SHP77 treated with DMSO at 0.1 percent for 48 hours (cell line): Measurements from ENCODE around the gene GLP1R.
"Not testable (repeated sequence)": the region's sequence is repeated elsewhere in the genome, so short reads cannot be mapped to it uniquely, and the experiment has no call there.

ENCODE experiments used
- DNase-seq: peaks from one replicate; lab custom pipeline; 2025; lab: John Stamatoyannopoulos, UW

GLP1R gene

DNA sequence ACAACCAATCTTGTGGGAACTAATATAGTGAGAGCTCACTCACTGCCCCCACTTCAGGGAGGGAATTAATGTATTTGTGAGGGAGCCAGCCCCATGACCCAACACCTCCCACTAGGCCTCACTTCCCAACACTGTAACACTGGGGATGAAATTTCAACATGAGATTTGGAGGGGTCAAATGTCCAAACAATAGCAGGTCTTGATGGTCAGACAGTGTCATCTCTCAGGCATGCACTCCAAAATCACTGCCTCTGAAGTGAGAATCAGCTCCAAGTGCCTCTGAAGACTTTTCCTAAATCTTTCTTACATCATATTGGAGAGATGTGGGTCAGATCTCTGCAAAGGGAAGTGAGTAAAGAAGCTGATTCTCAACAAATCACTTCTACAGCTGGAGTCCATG is 80.3 kb downstream of the GLP1R start:
- no peak for DNase-seq

DNA sequence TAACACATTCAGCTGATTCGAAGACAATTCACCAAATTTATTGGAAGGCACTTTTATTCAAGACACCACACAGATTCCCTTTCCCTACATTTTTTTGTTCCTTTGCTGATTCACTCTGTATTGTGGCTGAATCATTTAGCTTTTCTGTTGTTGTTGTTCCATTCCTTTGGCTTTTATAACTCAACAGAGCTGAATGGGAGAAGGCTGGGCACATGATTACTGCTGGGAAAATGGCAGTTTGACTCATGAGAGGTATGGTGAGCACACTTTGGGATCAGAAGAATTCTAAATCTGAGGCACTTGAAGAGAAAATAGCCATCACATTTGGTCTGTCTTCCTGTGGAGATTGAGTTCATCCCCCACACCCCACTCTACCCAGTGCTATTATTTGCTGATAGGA is 82.1 kb downstream of the GLP1R start:
- no peak for DNase-seq

DNA sequence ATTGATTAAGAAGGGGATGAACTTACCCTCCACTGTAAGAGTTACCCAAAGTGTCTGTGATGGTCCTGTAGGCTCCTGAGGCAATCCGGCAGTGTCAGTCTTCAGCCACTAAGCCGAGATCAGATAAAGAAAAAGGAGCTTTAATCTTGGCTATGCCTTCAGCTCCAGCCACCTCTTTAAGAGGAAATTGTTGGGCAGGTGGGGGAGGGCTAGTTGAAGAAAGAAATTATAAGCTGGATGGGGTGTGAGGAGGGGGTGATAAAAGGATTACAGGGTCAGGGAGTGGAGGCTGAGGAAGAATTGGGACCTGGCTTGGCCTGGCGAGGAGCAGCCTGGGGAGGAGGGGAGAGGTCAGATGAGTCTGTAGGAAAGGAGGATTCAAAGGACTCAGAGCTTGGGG is 86.2 kb downstream of the GLP1R start:
- DNase-seq = not testable (repeated sequence)

DNA sequence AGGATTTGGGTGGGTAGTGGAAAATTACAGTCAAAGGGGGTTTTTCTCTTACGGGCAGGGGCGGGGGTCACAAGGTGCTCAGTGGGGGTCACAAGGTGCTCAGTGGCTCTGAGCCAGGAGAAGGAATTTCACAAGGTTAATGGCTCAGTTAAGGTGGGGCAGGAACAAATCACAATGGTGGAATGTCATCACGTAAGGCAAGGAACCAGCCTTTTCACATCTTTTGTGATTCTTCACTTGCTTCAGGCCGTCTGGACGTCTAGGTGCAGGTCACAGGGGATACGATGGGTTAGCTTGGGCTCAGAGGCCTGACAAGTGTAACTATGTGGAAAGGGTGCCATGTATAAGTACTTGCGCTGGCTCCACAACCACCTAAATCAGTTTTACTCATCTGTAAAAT is 87.6 kb downstream of the GLP1R start:
- DNase-seq = not testable (repeated sequence)

DNA sequence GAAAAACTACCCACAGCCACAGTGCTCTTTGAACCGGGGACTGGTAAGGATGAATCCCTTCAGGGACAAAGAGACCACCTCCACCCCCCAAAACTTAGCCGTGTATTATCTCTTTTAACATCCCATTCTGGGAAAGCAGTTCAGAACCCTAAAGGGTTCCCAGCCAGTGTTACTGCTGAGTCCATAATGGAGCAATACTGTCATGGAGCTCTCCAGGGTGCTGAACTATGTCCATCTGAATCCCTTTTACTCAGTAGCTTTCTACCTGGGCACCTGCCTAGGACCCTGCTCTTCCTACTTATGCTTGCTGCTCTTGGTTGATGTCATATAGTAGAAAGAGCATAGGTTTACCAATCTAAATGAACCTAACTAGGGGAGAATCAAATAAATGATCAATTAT is 88.7 kb downstream of the GLP1R start:
- no peak for DNase-seq
